Measurements from ENCODE around the gene SZT2. TPM values are rescaled to one million over a fixed set of nuclear protein-coding genes. Genes with fewer than 3 reads are reported as not detected.

SZT2 gene
- total and polyA plus RNA-seq, 12 donors, result 8.6 to 44.0 (median 26.0) TPM

- ATAC-seq (no peak), DNase-seq (no peak)
- Histone ChIP-seq H3K27me3 (no peaks in the 10 kb centered on the region), H3K4me3 (peak overlapping the region; percentile 64 to 96 (median 88)), H3K27ac (peak overlapping the region; percentile 25 to 99 (median 98)), H3K9me3 (no peaks in the 10 kb centered on the region), H3K36me3 (peaks cover 0 to 54% (median 35%) of the 10 kb centered on the region in 9 donors), H3K4me1 (peaks cover 15 to 41% (median 32%) of the 10 kb centered on the region in 9 donors)
- intact Hi-C loops (cut with DNase I), result loop anchor here in 4 of 10 donors (5.0 kb wide), 2 partner anchors 64 to 129 kb away; partner anchors contain the start of gene TIE1 (in 1 of the 4)
- TF ChIP-seq CTCF (IDR thresholded peaks at IDR 0.05), result no peak
- 21 to 24% methylated on average over 5 of the region's 5 CpGs for WGBS, 2 donors
Measured at GRCh38 chr1:43366601-43367025, 23.1 kb upstream of the SZT2 start.

- peaks cover 0 to 47% (median 31%) of the 10 kb centered on the region in 9 donors for H3K36me3 ChIP-seq
- H3K4me1 ChIP-seq, result peaks cover 15 to 43% (median 32%) of the 10 kb centered on the region in 9 donors
- 2% methylated on average over 45 to 48 of the region's 48 CpGs for WGBS, 2 donors
- intact Hi-C loops (cut with DNase I), result loop anchor here in 4 of 10 donors (5.0 kb wide), 2 partner anchors 65 to 130 kb away; partner anchors contain the start of gene TIE1 (in 1 of the 4)
- peak overlapping the region; percentile 64 to 96 (median 88) for H3K4me3 ChIP-seq
- no peaks in the 10 kb centered on the region for H3K9me3 ChIP-seq
- DNase-seq, result peak; percentile 17 to 32
- peak; percentile 2 to 79 (median 60) for ATAC-seq
- no peak for TF ChIP-seq CTCF (IDR thresholded peaks at IDR 0.05)
- H3K27ac ChIP-seq, result peak overlapping the region; percentile 89 to 99 (median 98)
- no peaks in the 10 kb centered on the region for H3K27me3 ChIP-seq
Measured at GRCh38 chr1:43367026-43367903, 22.4 kb upstream of the SZT2 start.

GRCh38 chr1:43367904-43368645 is 21.6 kb upstream of the SZT2 start, which contains the start of gene ELOVL1:
ELOVL1 (minus strand) TSS chr1:43368011; CDS start chr1:43365609, 2,402 bp downstream.
- peak in 5 of 9 donors; percentile 12 to 60 (median 48) for TF ChIP-seq CTCF (IDR thresholded peaks at IDR 0.05)
- Histone ChIP-seq H3K36me3 (peaks cover 0 to 39% (median 23%) of the 10 kb centered on the region in 9 donors), H3K27ac (peak within 1 kb of the TSS; percentile 89 to 99 (median 98)), H3K4me3 (peak within 1 kb of the TSS; percentile 64 to 96 (median 88)), H3K27me3 (no peaks in the 10 kb centered on the region), H3K9me3 (no peaks in the 10 kb centered on the region), H3K4me1 (peaks cover 18 to 50% (median 32%) of the 10 kb centered on the region in 9 donors)
- intact Hi-C loops (cut with DNase I), result loop anchor here in 4 of 10 donors (1.0 to 5.0 kb wide), 3 partner anchors 21 to 131 kb away; partner anchors contain the start of genes MED8 (in 1 of the 4), SZT2 (in 1 of the 4) and TIE1 (in 1 of the 4)
- DNase-seq (peak; percentile 94 to 95), ATAC-seq (peak; percentile 94 to 97 (median 95))
- WGBS, 2 donors, result 0% methylated on average over 38 to 58 of the region's 58 CpGs

All from heart right ventricle (tissue), 16 donors.